HT1080 (cell line): ENCODE results near the gene SMIM33. TPM values are rescaled to one million over a fixed set of nuclear protein-coding genes. Genes with fewer than 3 reads are reported as not detected.
"Not testable (repeated sequence)": the region's sequence is repeated elsewhere in the genome, so short reads cannot be mapped to it uniquely, and the experiment has no call there.

Experiments
- DNase-seq: peaks from one replicate; pipeline ENCODE4 v3.0.0-alpha.2; 2015; ENCODE audit warnings: low read depth
- polyA plus RNA-seq, 2 experiments: library from polyadenylated mRNA; depleted of rRNA; stranded (reverse); fragments of >200 nt; gene quantifications; 2 replicates each; pipeline ENCODE4 v1.2.3, GENCODE V29; 2015
- total RNA-seq: library from RNA; depleted of rRNA; stranded (reverse); fragments of >200 nt; shearing (Covaris generic); gene quantifications from 2 replicates; pipeline ENCODE4 v1.2.3, GENCODE V29; 2014; rRNA removed

SMIM33 gene
- total RNA-seq, result not detected in 2 replicates
- polyA plus RNA-seq (2015; cell fraction: cytosol; rRNA removed), result not detected in 2 replicates
- not detected in 2 replicates for polyA plus RNA-seq (2015; cell fraction: nucleus; rRNA removed)

- DNase-seq, result no peak
Observed at GRCh38 chr5:139470821-139471300, at the start of gene SMIM33. Gene SMIM33 (plus strand): TSS chr5:139471004. CDS start chr5:139471122, 118 bp downstream.

GRCh38 chr5:139422307-139422893, 48.4 kb upstream of the SMIM33 start:
- DNase-seq, result peak; percentile 65

- no peak for DNase-seq
Observed at GRCh38 chr5:139425497-139425896, 45.3 kb upstream of the SMIM33 start.

GRCh38 chr5:139426203-139426885, 44.5 kb upstream of the SMIM33 start:
- DNase-seq, result peak; percentile 33

GRCh38 chr5:139430015-139430414, 40.8 kb upstream of the SMIM33 start:
- DNase-seq, result no peak

- no peak for DNase-seq
Observed at GRCh38 chr5:139431706-139432105, 39.1 kb upstream of the SMIM33 start.

GRCh38 chr5:139435676-139436075, 35.1 kb upstream of the SMIM33 start:
- DNase-seq, result no peak

GRCh38 chr5:139438707-139439012, 32.1 kb upstream of the SMIM33 start:
- DNase-seq, result no peak

GRCh38 chr5:139439013-139439903, 31.5 kb upstream of the SMIM33 start, which contains the start of gene DNAJC18:
Gene DNAJC18 (minus strand): TSS chr5:139439525. CDS start chr5:139439445, 80 bp downstream.
- peak; percentile 87 for DNase-seq

GRCh38 chr5:139440416-139440815, 30.4 kb upstream of the SMIM33 start:
- not testable (repeated sequence) for DNase-seq

- DNase-seq, result peak; percentile 88
Observed at GRCh38 chr5:139443831-139444453, 26.9 kb upstream of the SMIM33 start.

- DNase-seq, result no peak
Observed at GRCh38 chr5:139445325-139446170, 25.3 kb upstream of the SMIM33 start.

- peak; percentile 38 for DNase-seq
Observed at GRCh38 chr5:139446956-139447779, 23.6 kb upstream of the SMIM33 start.

GRCh38 chr5:139451176-139451575, 19.6 kb upstream of the SMIM33 start:
- no peak for DNase-seq

- no peak for DNase-seq
Observed at GRCh38 chr5:139451878-139452660, 18.7 kb upstream of the SMIM33 start.

- DNase-seq, result no peak
Observed at GRCh38 chr5:139453683-139454567, 16.9 kb upstream of the SMIM33 start.

GRCh38 chr5:139454568-139455290, 16.1 kb upstream of the SMIM33 start:
- no peak for DNase-seq
